MM.1S (cell line): ENCODE data around the gene SORCS2.

Source experiments
- CTCF ChIP-seq: fragments of 300-600 bp; sonication (generic); IDR thresholded peaks from 2 replicates; pipeline ENCODE4 v1.5.1; 2016; ENCODE audit warnings: antibody characterized with exemption, low read length, mixed read lengths
- EZH2 ChIP-seq: fragments of 300-600 bp; sonication (generic); optimal IDR thresholded peaks from 2 replicates; pipeline ENCODE3; 2017; ENCODE audit warnings: low read depth, mild to moderate bottlenecking, antibody characterized with exemption, low read length, mixed read lengths
- EZH2phosphoT487 ChIP-seq: fragments of 300-600 bp; sonication (generic); IDR thresholded peaks from 2 replicates; pipeline ENCODE4 v1.6.1; 2018; ENCODE audit warnings: antibody characterized with exemption, low read length

GRCh38 chr4:7591409-7592053, 399.2 kb downstream of the SORCS2 start:
- TF ChIP-seq CTCF = no peak
- TF ChIP-seq EZH2 = no peak
- no peak for TF ChIP-seq EZH2phosphoT487
